Measurements from ENCODE around the gene C3orf52.
A peak's percentile ranks its signal among the peaks of the same experiment; 100 is the strongest.

The C3orf52 gene

GRCh38 chr3:112074006-112074405 lies 12.2 kb upstream of the C3orf52 start:
- no peak for DNase-seq (ENCODE audit: low spot score)
- no peak for TF ChIP-seq CTCF (IDR thresholded peaks at IDR 0.05; ENCODE audit: borderline replicate concordance, control extremely low read depth, extremely low read depth, insufficient read depth, missing control alignments)
- in situ Hi-C loops (cut with MboI; ENCODE audit: low sequenced_read_pairs, unreplicated experiment) = no loop called here

GRCh38 chr3:112074616-112075497 lies 11.3 kb upstream of the C3orf52 start:
- DNase-seq (ENCODE audit: low spot score) = peak; percentile 53
- TF ChIP-seq CTCF (IDR thresholded peaks at IDR 0.05; ENCODE audit: borderline replicate concordance, control extremely low read depth, extremely low read depth, insufficient read depth, missing control alignments) = no peak
- in situ Hi-C loops (cut with MboI; ENCODE audit: low sequenced_read_pairs, unreplicated experiment) = no loop called here

GRCh38 chr3:112078125-112079083 lies 7.8 kb upstream of the C3orf52 start:
- TF ChIP-seq CTCF (IDR thresholded peaks at IDR 0.05; ENCODE audit: borderline replicate concordance, control extremely low read depth, extremely low read depth, insufficient read depth, missing control alignments) = no peak
- in situ Hi-C loops (cut with MboI; ENCODE audit: low sequenced_read_pairs, unreplicated experiment) = no loop called here
- DNase-seq (ENCODE audit: low spot score) = no peak

GRCh38 chr3:112083239-112083638 lies 3.0 kb upstream of the C3orf52 start:
- in situ Hi-C loops (cut with MboI; ENCODE audit: low sequenced_read_pairs, unreplicated experiment) = no loop called here
- no peak for TF ChIP-seq CTCF (IDR thresholded peaks at IDR 0.05; ENCODE audit: borderline replicate concordance, control extremely low read depth, extremely low read depth, insufficient read depth, missing control alignments)
- DNase-seq (ENCODE audit: low spot score) = no peak

GRCh38 chr3:112084980-112085705 lies 1.0 kb upstream of the C3orf52 start:
- in situ Hi-C loops (cut with MboI; ENCODE audit: low sequenced_read_pairs, unreplicated experiment) = no loop called here
- DNase-seq (ENCODE audit: low spot score) = no peak
- no peak for TF ChIP-seq CTCF (IDR thresholded peaks at IDR 0.05; ENCODE audit: borderline replicate concordance, control extremely low read depth, extremely low read depth, insufficient read depth, missing control alignments)

GRCh38 chr3:112085735-112086075 lies 484 bp upstream of the C3orf52 start:
- no peak for DNase-seq (ENCODE audit: low spot score)
- in situ Hi-C loops (cut with MboI; ENCODE audit: low sequenced_read_pairs, unreplicated experiment) = no loop called here
- no peak for TF ChIP-seq CTCF (IDR thresholded peaks at IDR 0.05; ENCODE audit: borderline replicate concordance, control extremely low read depth, extremely low read depth, insufficient read depth, missing control alignments)
